Endothelial cell of umbilical vein (primary cell): ENCODE results near the gene ETF1. TPM values are rescaled to one million over a fixed set of nuclear protein-coding genes. Genes with fewer than 3 reads are reported as not detected.

Source experiments
- BruUV-seq: library from RNA; stranded (reverse); fragments of 400-500 nt; replicated peaks from 2 replicates; lab custom pipeline; 2021; lab: Mats Ljungman, UMichigan
- CTCF ChIA-PET: fragments of 300-600, 350-600 bp; sonication (Branson Sonifier 250); formaldehyde crosslinking; loops from one replicate; lab custom pipeline; 2021; ENCODE audit warnings: antibody characterized with exemption, inconsistent platforms; lab: Charles Lee
- POLR2A ChIA-PET: fragments of 300-600, 350-600 bp; sonication (Branson Sonifier 250); formaldehyde crosslinking; loops from one replicate; lab custom pipeline; 2021; ENCODE audit warnings: antibody characterized with exemption, inconsistent platforms; lab: Charles Lee
- DNase-seq: peaks from one replicate; pipeline ENCODE4 v3.0.0-alpha.2; 2011; ENCODE audit warnings: low read depth, low spot score
- FAIRE-seq: peaks from 2 replicates; lab custom pipeline; 2011; peaks lifted over from hg19 to GRCh38; lab: Jason Lieb, UNC
- H2AFZ ChIP-seq: 2 replicates; pipeline ENCODE4 v1.6.0; 2012; ENCODE audit warnings: low read depth, low read length, control low read depth, inconsistent platforms
- H3K27ac ChIP-seq: 2 replicates; pipeline ENCODE4 v1.5.1; 2011; ENCODE audit warnings: low read depth, mild to moderate bottlenecking, control low read depth, low read length, moderate library complexity; ENCODE audit not compliant: insufficient read depth
- H3K27me3 ChIP-seq, 2 experiments: 2 replicates each; pipeline versions ENCODE4 v1.6.0 to v1.6.1; 2011; ENCODE audit warnings: low read length in 2 of 2, mixed read lengths in 1 of 2; ENCODE audit not compliant: control insufficient read depth in 2 of 2, insufficient read depth in 2 of 2
- H3K36me3 ChIP-seq, 2 experiments: 2 replicates in 1 of 2; 3 replicates in 1 of 2; pipeline ENCODE4 v1.5.1; 2011; ENCODE audit warnings: low read length in 2 of 2, mild to moderate bottlenecking in 1 of 2, moderate library complexity in 1 of 2; ENCODE audit not compliant: control insufficient read depth in 2 of 2, insufficient read depth in 2 of 2; ENCODE audit errors: extremely low read depth in 1 of 2
- H3K4me1 ChIP-seq: 3 replicates; pipeline ENCODE4 v1.5.1; 2011; ENCODE audit warnings: mild to moderate bottlenecking, low read length; ENCODE audit not compliant: control insufficient read depth, insufficient read depth; ENCODE audit errors: extremely low read depth
- H3K4me2 ChIP-seq: 2 replicates; pipeline ENCODE4 v1.6.1; 2011; ENCODE audit warnings: low read length, control low read depth, mixed read lengths; ENCODE audit not compliant: insufficient read depth
- H3K4me3 ChIP-seq, 3 experiments: fragments of 200-600 bp in 1 of 3; sonication (generic), shearing (Covaris generic) in 1 of 3; replicated peaks in 1 of 3; 2 replicates each; pipeline ENCODE4 v1.5.1; 2011 to 2016; ENCODE audit warnings: control low read depth in 3 of 3, low read length in 3 of 3, mild to moderate bottlenecking in 2 of 3, inconsistent platforms in 1 of 3, low read depth in 1 of 3, moderate library complexity in 1 of 3; ENCODE audit not compliant: insufficient read depth in 1 of 3
- H3K79me2 ChIP-seq: 2 replicates; pipeline ENCODE4 v1.6.0; 2012; ENCODE audit warnings: low read length, inconsistent platforms; ENCODE audit not compliant: control insufficient read depth, insufficient read depth
- H3K9ac ChIP-seq: replicated peaks from 2 replicates; pipeline ENCODE3; 2011; ENCODE audit warnings: low read length, control low read depth; ENCODE audit not compliant: insufficient read depth; ENCODE audit errors: extremely low read depth
- H3K9me1 ChIP-seq: replicated peaks from 3 replicates; pipeline ENCODE4 v1.6.0; 2011; ENCODE audit warnings: mild to moderate bottlenecking, low read length; ENCODE audit not compliant: control insufficient read depth, insufficient read depth; ENCODE audit errors: extremely low read depth
- H3K9me3 ChIP-seq: replicated peaks from 2 replicates; pipeline ENCODE4 v1.5.1; 2012; ENCODE audit warnings: low read length, inconsistent platforms; ENCODE audit not compliant: control insufficient read depth, insufficient read depth
- H4K20me1 ChIP-seq: replicated peaks from 2 replicates; pipeline ENCODE3; 2011; ENCODE audit warnings: mild to moderate bottlenecking, low read length; ENCODE audit not compliant: control insufficient read depth, insufficient read depth; ENCODE audit errors: extremely low read depth
- EZH2 ChIP-seq: IDR thresholded peaks from 2 replicates; pipeline ENCODE4 v1.6.1; 2012; ENCODE audit warnings: borderline replicate concordance, low read depth, mild to moderate bottlenecking, moderate library complexity, low read length, inconsistent platforms; ENCODE audit not compliant: severe bottlenecking
- FOS ChIP-seq: IDR thresholded peaks from 2 replicates; pipeline ENCODE4 v1.6.1; 2011; ENCODE audit warnings: mild to moderate bottlenecking, low read length, moderate library complexity, borderline replicate concordance; ENCODE audit not compliant: insufficient read depth
- GATA2 ChIP-seq: IDR thresholded peaks from 2 replicates; pipeline ENCODE4 v1.7.0; 2011; ENCODE audit warnings: low read depth, mild to moderate bottlenecking, moderate library complexity, mixed read lengths, low read length; ENCODE audit not compliant: insufficient read length, insufficient read depth
- JUN ChIP-seq: IDR thresholded peaks from 2 replicates; pipeline ENCODE4 v1.6.1; 2011; ENCODE audit warnings: borderline replicate concordance, low read depth; ENCODE audit not compliant: insufficient read length, insufficient read depth
- POLR2AphosphoS5 ChIP-seq: IDR thresholded peaks from 2 replicates; pipeline ENCODE4 v1.6.1; 2012; ENCODE audit warnings: low read depth, mild to moderate bottlenecking, control low read depth, low read length, moderate library complexity; ENCODE audit not compliant: insufficient read depth
- dilution Hi-C: fragments of 300-500 bp; cut with MboI; formaldehyde crosslinking; loops from one replicate; pipeline ENCODE4 v1.15.0; 2019; ENCODE audit warnings: low sequenced_read_pairs; ENCODE audit not compliant: extremely low pct_ligation_motif_present
- intact Hi-C: fragments of 100-400 bp; cut with micrococcal nuclease; formaldehyde crosslinking; loops from one replicate; pipeline ENCODE4 v1.10.0; 2022
- polyA plus RNA-seq, 4 experiments: library from polyadenylated mRNA; depleted of rRNA in 3 of 4; stranded (reverse) in 3 of 4; unstranded in 1 of 4; fragments of >200 nt; gene quantifications; 2 replicates each; pipeline versions ENCODE4 v1.2.1 to v1.2.3, GENCODE V29; 2011 to 2012; ENCODE audit warnings: missing spikeins in 1 of 4
- total RNA-seq: library from RNA; stranded (reverse); gene quantifications from 2 replicates; pipeline ENCODE4 v1.2.3, GENCODE V29; 2021
- TF ChIP-seq, protein P1 (sequence below): IDR thresholded peaks from 2 replicates; pipeline ENCODE4 v1.6.1; 2011; ENCODE audit not compliant: insufficient read depth, insufficient read length
- TF ChIP-seq, protein P2 (sequence below), 2 donors: IDR thresholded peaks; 1 replicate in 1 of 2; 2 replicates in 1 of 2; pipeline ENCODE4 v1.5.1; 2011; ENCODE audit warnings: low read length in 2 of 2, mild to moderate bottlenecking in 2 of 2, moderate library complexity in 2 of 2, control low read depth in 1 of 2, inconsistent platforms in 1 of 2, low read depth in 1 of 2; ENCODE audit not compliant: insufficient read depth in 1 of 2; ENCODE audit errors: extremely low read depth in 1 of 2

Gene ETF1
- total and polyA plus RNA-seq, 2 donors (not counting 3 experiments of a cell fraction or from before 2014, with no cell fraction given): 32.9 to 114 TPM

DNA sequence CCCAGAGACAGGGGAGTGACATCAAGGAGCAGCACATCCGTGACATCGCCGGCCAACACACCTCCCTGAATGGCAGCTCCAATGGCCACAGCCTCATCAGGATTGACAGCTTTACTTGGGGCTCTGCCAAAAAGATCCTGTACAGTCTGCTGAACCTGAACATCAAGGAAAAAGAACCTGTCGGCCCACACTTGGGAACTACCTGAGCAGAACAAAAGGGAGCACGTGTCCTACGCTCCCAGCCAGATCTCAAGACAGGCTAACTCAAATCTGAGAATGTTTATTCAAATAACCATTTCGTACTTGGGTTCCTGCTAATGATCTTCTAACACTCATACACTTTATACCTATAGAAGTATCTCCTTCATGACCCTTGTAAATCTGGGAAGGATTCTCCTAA is 16.9 kb upstream of the ETF1 start:
- H3K4me1 ChIP-seq: no peaks in the 10 kb centered on the region
- intact Hi-C loops: no loop called here
- H3K36me3 ChIP-seq: peaks cover 31 to 42% of the 10 kb centered on the region in 2 experiments
- H3K4me3 ChIP-seq: no peak overlapping the region
- no peaks in the 10 kb centered on the region for H3K9me1 ChIP-seq
- H3K27me3 ChIP-seq: no peaks in the 10 kb centered on the region
- H3K9me3 ChIP-seq: no peaks in the 10 kb centered on the region
- H2AFZ ChIP-seq: no peak overlapping the region
- dilution Hi-C loops: no loop called here
- H3K4me2 ChIP-seq: no peak overlapping the region
- CTCF ChIA-PET: interaction anchor here (1.3 kb wide), 1 partner anchor 12 kb away, joined by 4 read pairs; no protein-coding TSS in a partner anchor
- H4K20me1 ChIP-seq: peaks cover 3% of the 10 kb centered on the region
- FAIRE-seq (no peak), DNase-seq (no peak)
- H3K9ac ChIP-seq: no peak overlapping the region
- TF ChIP-seq JUN (no peak), EZH2 (no peak), FOS (no peak), GATA2 (no peak), POLR2AphosphoS5 (no peak)
- TF ChIP-seq, protein P1, sequence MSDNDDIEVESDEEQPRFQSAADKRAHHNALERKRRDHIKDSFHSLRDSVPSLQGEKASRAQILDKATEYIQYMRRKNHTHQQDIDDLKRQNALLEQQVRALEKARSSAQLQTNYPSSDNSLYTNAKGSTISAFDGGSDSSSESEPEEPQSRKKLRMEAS: no peak
- TF ChIP-seq, protein P2, sequence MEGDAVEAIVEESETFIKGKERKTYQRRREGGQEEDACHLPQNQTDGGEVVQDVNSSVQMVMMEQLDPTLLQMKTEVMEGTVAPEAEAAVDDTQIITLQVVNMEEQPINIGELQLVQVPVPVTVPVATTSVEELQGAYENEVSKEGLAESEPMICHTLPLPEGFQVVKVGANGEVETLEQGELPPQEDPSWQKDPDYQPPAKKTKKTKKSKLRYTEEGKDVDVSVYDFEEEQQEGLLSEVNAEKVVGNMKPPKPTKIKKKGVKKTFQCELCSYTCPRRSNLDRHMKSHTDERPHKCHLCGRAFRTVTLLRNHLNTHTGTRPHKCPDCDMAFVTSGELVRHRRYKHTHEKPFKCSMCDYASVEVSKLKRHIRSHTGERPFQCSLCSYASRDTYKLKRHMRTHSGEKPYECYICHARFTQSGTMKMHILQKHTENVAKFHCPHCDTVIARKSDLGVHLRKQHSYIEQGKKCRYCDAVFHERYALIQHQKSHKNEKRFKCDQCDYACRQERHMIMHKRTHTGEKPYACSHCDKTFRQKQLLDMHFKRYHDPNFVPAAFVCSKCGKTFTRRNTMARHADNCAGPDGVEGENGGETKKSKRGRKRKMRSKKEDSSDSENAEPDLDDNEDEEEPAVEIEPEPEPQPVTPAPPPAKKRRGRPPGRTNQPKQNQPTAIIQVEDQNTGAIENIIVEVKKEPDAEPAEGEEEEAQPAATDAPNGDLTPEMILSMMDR (IDR thresholded peaks at IDR 0.05; ENCODE audit: extremely low read depth in 1 of 2, insufficient read depth in 1 of 2, low read depth in 1 of 2, low read length in 2 of 2): no peak
- POLR2A ChIA-PET: no interaction called here
- no peak overlapping the region for H3K27ac ChIP-seq
- H3K79me2 ChIP-seq: peaks cover 29% of the 10 kb centered on the region
- BruUV-seq: no TSS peak
